ENCODE measurements around the gene ATG12. TPM values are rescaled to one million over a fixed set of nuclear protein-coding genes. Genes with fewer than 3 reads are reported as not detected.

The ATG12 gene
- total and polyA plus RNA-seq, 2 experiments from 2014 or later: 66.0 to 85.7 TPM

DNA sequence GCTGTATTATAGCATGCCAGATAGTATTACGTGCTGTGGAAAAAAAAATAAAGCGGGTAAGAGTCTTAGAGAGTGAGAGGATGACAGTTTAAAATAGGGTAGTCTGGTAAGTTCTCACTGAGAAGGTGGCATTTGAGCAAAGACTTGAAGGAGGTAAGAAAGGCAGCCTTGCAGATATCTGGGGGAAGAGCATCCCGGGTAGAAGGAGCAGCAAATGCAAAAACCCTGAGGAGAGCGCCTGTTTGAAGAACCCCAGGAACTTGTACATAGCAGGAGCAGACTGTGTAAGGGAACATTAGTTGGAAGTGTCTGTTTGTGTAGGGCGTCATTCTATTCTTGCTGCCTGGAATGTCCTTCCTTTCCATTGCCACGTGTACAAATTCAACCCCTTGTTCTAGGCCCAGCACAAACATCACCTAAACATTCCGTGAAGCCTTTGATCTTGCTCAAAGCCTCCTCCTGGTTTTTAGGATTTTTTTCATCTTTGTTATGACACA lies 3.0 kb upstream of the ATG12 start:
- H3K27me3 ChIP-seq: no peaks in the 10 kb centered on the region
- no peak for TF ChIP-seq EZH2 (IDR thresholded peaks at IDR 0.05; ENCODE audit: borderline replicate concordance)
- TF ChIP-seq EZH2phosphoT487 (IDR thresholded peaks at IDR 0.05; ENCODE audit: low read depth, severe bottlenecking, unreplicated experiment): no peak
- TF ChIP-seq, protein P1, sequence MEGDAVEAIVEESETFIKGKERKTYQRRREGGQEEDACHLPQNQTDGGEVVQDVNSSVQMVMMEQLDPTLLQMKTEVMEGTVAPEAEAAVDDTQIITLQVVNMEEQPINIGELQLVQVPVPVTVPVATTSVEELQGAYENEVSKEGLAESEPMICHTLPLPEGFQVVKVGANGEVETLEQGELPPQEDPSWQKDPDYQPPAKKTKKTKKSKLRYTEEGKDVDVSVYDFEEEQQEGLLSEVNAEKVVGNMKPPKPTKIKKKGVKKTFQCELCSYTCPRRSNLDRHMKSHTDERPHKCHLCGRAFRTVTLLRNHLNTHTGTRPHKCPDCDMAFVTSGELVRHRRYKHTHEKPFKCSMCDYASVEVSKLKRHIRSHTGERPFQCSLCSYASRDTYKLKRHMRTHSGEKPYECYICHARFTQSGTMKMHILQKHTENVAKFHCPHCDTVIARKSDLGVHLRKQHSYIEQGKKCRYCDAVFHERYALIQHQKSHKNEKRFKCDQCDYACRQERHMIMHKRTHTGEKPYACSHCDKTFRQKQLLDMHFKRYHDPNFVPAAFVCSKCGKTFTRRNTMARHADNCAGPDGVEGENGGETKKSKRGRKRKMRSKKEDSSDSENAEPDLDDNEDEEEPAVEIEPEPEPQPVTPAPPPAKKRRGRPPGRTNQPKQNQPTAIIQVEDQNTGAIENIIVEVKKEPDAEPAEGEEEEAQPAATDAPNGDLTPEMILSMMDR (IDR thresholded peaks at IDR 0.05; ENCODE audit: poor library complexity): no peak
- H3K36me3 ChIP-seq (replicated peaks; ENCODE audit: insufficient read depth, low read depth): no peaks in the 10 kb centered on the region
- no peak overlapping the region for H3K27ac ChIP-seq
- H3K9me2 ChIP-seq (replicated peaks; ENCODE audit: insufficient read depth): no peaks in the 10 kb centered on the region
- H4K20me1 ChIP-seq (ENCODE audit: insufficient read depth, poor library complexity, severe bottlenecking): peaks cover 59% of the 10 kb centered on the region
- WGBS (ENCODE audit: low lambda C conversion rate, missing lambda C conversion rate): 62% methylated on average over 7 of the region's 7 CpGs
- DNase-seq (ENCODE audit: low spot score): no peak
- H3K4me1 ChIP-seq (ENCODE audit: insufficient read depth): peaks cover 21% of the 10 kb centered on the region
- H3K4me3 ChIP-seq: no peak overlapping the region
- H3K4me2 ChIP-seq: peak overlapping the region; percentile 91
- H3K79me2 ChIP-seq: peaks cover 90% of the 10 kb centered on the region
- no peaks in the 10 kb centered on the region for H3K9me3 ChIP-seq (ENCODE audit: low read depth)
- H2AFZ ChIP-seq: no peak overlapping the region

DNA sequence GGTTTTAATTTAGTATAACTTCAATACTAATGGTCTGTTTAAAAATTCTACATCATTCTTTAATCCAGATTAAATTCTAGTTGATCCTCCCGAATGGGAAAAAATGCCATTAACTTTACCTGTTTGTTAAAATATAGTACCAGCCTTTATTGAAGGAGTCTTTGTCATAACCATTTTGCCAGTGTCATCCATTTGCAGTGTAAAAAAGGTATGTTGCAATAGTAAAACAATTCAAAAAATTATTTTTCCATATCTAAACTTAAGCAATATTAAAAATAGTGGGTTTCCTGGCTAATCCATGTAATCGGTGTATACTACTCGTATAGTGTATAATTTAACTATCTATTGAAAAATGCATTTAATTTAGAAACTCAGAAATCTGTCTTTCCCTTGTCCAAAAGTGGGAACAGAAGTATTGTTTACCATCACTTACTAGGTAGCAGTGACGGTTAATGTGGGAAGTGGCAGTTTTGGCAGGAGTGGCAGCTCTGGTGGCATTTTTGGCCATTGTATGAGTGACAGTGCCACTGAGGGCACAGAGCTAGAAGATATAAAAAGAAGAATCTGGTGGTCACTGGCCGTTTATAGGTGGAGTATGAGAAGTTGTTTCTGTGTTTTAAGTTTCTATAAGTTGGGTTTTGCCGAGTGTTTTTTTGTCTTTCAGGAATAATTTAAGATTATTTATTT lies 2.2 kb upstream of the ATG12 start:
- Histone ChIP-seq H3K9me2 (replicated peaks; ENCODE audit: insufficient read depth) (no peaks in the 10 kb centered on the region), H3K4me1 (ENCODE audit: insufficient read depth) (peaks cover 25% of the 10 kb centered on the region), H3K9me3 (ENCODE audit: low read depth) (no peaks in the 10 kb centered on the region), H2AFZ (no peak overlapping the region), H3K27me3 (no peaks in the 10 kb centered on the region), H3K36me3 (replicated peaks; ENCODE audit: insufficient read depth, low read depth) (no peaks in the 10 kb centered on the region), H3K79me2 (peaks cover 89% of the 10 kb centered on the region), H3K4me2 (peak overlapping the region; percentile 91), H3K27ac (no peak overlapping the region), H3K4me3 (peak overlapping the region; percentile 72), H4K20me1 (ENCODE audit: insufficient read depth, poor library complexity, severe bottlenecking) (peaks cover 62% of the 10 kb centered on the region)
- WGBS (ENCODE audit: low lambda C conversion rate, missing lambda C conversion rate): 83% methylated on average over 6 of the region's 6 CpGs
- no peak for TF ChIP-seq EZH2phosphoT487 (IDR thresholded peaks at IDR 0.05; ENCODE audit: low read depth, severe bottlenecking, unreplicated experiment)
- TF ChIP-seq, protein P1 (IDR thresholded peaks at IDR 0.05; ENCODE audit: poor library complexity): no peak
- no peak for DNase-seq (ENCODE audit: low spot score)

DNA sequence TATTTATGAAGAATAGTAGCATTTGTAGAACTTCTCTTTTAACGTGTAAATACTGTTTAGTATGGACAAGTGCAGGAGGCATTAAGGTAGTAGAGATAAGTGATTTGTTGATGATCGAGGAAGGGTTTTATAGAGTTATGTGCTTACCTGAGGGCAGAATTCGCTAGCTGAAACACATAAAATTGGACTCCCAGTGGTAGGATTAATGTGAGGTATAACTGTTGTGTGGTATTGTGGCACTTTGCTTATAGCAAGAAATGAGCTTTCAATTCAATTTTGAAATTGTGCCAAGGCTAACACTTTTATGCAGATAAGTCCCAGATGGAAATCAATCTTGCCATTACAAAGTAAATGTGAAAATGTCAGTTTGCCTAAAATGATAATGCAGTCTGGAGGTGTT lies 1.6 kb upstream of the ATG12 start:
- Histone ChIP-seq H3K79me2 (peaks cover 89% of the 10 kb centered on the region), H4K20me1 (ENCODE audit: insufficient read depth, poor library complexity, severe bottlenecking) (peaks cover 62% of the 10 kb centered on the region), H3K4me1 (ENCODE audit: insufficient read depth) (peaks cover 26% of the 10 kb centered on the region), H3K4me3 (peak overlapping the region; percentile 72), H3K27ac (peak overlapping the region; percentile 94), H3K27me3 (no peaks in the 10 kb centered on the region), H3K4me2 (peak overlapping the region; percentile 91), H3K9me3 (ENCODE audit: low read depth) (no peaks in the 10 kb centered on the region), H3K9me2 (replicated peaks; ENCODE audit: insufficient read depth) (no peaks in the 10 kb centered on the region), H3K36me3 (replicated peaks; ENCODE audit: insufficient read depth, low read depth) (no peaks in the 10 kb centered on the region), H2AFZ (peak overlapping the region; percentile 64)
- 10% methylated on average over 3 of the region's 3 CpGs for WGBS (ENCODE audit: low lambda C conversion rate, missing lambda C conversion rate)
- TF ChIP-seq EZH2phosphoT487 (IDR thresholded peaks at IDR 0.05; ENCODE audit: low read depth, severe bottlenecking, unreplicated experiment): no peak
- TF ChIP-seq, protein P1 (IDR thresholded peaks at IDR 0.05; ENCODE audit: poor library complexity): no peak
- no peak for TF ChIP-seq EZH2 (IDR thresholded peaks at IDR 0.05; ENCODE audit: borderline replicate concordance)
- no peak for DNase-seq (ENCODE audit: low spot score)

Measured in hepatocyte (in vitro differentiated cells).